NCI-H345 (cell line): ENCODE results near the gene GALNT7.
"Not testable (repeated sequence)": the region's sequence is repeated elsewhere in the genome, so short reads cannot be mapped to it uniquely, and the experiment has no call there.

Source experiments
- DNase-seq: peaks from one replicate; lab custom pipeline; 2025; lab: John Stamatoyannopoulos, UW

Gene GALNT7

DNA sequence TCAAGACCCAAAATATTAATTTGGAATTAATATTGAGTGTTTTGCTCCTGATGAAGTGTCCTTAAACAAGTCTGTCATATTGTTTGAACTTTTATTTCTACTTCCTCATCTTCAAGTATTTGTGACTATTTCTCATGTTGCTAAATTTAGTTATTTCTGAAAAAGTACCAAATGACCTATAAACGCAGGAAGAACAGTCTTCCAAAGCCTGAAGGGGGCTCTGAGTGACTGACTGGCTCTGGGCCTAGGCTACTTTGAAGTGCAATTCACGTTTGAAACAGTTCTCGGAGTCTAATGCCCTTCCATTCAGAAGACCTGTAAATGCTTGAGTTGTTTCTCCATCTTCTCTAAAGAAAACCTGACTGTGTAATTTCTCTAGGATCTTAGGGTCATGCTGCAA lies 26.5 kb downstream of the GALNT7 start:
- no peak for DNase-seq

- DNase-seq: no peak
Measured at GRCh38 chr4:173199553-173199952, 30.9 kb downstream of the GALNT7 start.

DNA sequence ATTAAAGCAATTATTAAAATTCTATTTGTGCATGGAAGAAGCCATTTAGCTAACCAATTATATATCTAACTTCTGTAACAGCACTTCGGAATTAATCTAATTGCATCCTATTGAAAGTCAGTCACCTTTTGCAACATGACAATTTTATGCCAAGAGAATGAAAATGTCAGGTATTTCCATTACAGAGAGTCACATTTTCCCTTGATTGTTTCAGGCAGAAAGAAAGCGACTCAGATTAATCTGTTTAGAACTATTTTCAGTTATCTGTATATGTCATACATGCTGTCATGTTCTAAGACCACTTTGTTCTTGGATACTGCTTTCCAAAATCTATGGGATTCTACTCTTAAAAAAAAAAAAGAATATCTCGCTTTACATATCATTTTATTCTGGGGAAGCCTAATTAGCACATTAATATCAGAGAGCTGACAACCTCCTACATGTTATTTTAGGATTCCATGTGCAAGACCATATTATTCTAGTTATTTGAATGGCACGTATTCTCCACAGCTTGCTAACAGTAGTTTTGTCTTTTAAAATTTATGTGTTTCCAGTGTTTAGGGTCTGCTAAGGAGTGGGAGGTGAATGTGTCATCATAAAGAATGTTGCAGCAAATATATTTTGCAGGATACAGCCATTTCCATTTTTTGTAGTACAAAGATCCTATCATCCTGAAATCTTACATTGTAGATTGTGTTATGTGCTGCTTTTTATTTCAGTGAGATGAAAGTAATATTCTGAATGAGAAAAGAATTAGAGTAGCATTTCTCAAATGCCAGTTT lies 31.7 kb downstream of the GALNT7 start:
- no peak for DNase-seq

DNA sequence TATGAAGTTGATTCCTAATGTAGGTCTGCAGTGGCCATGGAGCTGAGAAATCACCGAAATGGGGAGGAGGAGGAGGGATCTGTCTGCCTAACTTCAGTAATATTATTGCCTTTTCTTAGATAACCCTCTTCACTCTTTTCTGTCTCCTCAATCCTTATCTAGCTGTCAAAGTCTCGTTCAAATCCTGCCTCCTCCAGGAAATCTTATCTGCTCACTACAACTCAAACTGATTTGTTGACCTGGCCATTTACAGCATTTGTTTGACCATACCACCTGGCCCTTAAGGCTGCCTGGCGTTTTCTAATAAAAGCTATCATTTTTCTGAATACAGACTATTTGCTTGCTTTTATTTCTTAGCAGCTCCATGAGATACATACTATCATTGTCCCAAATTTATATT lies 33.8 kb downstream of the GALNT7 start:
- no peak for DNase-seq

DNA sequence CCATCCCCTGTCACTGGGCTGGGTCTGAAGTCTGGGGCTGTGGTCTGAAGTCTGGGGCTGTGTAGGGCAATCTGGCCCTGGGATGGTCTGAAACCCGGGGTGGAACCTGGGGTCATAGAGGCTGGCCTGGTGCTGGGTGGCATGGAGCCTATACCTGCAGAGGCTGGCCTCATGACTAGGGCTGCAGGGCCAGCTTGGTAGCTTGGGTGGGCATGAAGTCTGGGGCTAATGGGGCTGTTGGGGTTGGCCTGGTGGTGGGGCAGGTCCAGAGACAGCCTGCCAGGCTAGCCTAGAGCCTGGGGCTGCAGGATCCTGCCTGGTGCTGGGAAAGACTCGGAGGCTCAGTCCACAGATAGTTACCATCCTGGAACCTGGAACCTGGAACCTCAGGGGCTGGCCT lies 37.0 kb downstream of the GALNT7 start:
- DNase-seq: no peak

- DNase-seq: no peak
Measured at GRCh38 chr4:173208420-173208819, 39.8 kb downstream of the GALNT7 start.

DNA sequence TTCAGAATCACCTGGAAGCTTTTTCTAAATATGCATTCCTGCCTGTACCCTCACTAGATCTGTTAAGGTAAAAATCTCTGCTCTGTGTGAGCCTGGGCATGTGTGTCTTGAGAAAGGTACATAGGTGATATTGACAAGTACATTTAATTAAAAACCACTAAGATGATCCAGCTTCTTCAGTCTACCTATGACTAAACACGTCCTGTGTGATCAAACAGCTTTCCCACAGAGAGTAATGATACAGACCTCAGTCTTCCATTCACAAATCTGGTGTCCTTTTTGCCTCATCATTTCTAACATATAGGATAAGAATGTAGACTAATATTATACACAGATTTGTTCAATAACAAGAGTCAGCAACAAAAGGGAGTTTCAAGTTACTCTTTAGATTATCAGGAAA lies 42.6 kb downstream of the GALNT7 start:
- DNase-seq: no peak

DNA sequence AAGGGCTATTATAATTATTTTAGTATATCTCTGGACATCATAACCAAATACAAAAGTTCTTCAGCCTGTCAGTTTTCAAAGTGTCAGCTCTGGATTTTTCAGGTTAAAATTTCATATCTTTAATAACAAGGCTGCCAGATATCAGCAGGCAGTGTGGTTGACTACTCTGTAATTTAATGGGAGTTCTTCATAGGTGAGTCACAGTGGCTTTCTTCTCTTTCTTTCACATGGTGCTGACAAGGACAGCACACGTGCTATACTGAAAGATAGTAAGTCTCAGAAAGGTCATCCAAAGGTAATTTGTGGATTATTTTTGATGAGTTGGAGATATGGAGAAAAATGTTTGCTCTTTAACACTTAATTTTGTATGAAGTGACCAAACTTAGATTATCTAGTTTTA lies 43.2 kb downstream of the GALNT7 start:
- DNase-seq: no peak

DNA sequence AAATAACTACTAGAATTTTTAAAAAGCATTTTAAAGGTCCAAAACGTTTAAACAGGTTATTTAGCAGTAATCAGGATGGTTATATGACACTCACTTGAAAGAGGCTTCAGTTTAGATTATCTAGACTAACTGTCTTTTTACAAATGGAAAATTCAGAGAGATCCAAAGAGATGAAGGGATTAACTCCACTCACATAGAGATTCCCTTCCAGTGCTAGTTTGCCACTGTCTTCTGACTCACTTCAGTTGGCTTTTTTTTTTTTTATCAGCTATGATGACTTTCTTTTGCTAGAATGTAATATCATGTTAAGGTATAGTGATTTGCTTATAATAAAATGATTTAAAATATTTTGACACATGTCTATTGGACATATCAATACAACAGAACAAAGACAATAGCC lies 43.8 kb downstream of the GALNT7 start:
- no peak for DNase-seq

GRCh38 chr4:173213296-173213695 lies 44.7 kb downstream of the GALNT7 start:
- no peak for DNase-seq

- DNase-seq: no peak
Measured at GRCh38 chr4:173214231-173214630, 45.6 kb downstream of the GALNT7 start.

- no peak for DNase-seq
Measured at GRCh38 chr4:173214661-173215060, 46.0 kb downstream of the GALNT7 start.

DNA sequence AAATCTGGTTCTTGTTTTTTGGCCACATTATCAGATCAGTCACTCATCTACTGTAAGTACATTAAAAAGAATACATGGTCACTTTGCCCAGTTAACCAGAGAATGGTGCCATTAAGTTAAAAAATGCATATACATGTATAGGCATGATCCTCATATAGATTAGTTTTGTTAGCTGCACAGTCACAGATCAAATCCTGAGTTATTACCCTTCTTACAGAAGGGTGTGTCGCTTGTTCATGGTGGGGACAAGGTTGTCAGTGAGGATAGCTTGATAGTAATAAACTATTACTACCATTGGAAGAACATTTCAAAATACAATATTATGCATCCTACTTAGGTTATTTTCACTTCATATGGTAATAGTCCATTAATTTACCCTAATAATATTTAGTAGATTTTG lies 48.5 kb downstream of the GALNT7 start:
- no peak for DNase-seq

- DNase-seq: no peak
Measured at GRCh38 chr4:173217727-173218126, 49.1 kb downstream of the GALNT7 start.

DNA sequence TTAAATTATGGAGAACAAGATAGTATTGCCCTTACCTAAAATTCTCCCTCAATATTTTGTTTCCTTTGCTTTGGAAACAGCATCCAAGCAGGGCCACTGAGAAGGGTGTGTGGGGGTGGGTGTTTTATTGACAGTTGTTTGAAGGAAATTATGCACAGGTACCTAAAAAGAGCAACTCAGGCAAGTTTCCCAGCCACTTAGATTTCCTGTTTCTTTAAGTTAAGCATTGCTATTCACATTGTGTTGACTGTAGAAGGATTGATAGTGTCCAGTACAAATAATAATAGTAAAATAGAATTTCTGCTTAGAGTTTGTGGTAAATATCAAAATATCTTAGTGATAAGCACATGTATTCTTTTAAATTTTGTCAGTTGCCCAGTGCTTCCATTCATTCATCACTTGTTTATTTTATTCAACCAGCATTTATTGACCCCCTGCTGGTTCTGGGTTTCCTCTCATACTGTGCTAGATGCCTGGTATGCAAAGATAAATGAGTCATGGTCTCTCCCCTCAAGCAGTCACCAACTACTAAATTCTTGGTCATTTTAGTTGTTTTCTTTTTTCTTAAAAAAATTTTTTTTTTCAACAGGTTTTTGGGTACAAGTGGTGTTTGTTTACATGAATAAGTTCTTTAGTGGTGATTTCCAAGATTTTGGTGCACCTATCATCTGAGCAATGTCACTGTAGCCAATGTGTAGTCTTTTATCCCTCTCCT lies 50.0 kb downstream of the GALNT7 start:
- DNase-seq: no peak

- DNase-seq: not testable (repeated sequence)
Measured at GRCh38 chr4:173219126-173219437, 50.5 kb downstream of the GALNT7 start.

GRCh38 chr4:173223743-173224142 lies 55.1 kb downstream of the GALNT7 start:
- no peak for DNase-seq

DNA sequence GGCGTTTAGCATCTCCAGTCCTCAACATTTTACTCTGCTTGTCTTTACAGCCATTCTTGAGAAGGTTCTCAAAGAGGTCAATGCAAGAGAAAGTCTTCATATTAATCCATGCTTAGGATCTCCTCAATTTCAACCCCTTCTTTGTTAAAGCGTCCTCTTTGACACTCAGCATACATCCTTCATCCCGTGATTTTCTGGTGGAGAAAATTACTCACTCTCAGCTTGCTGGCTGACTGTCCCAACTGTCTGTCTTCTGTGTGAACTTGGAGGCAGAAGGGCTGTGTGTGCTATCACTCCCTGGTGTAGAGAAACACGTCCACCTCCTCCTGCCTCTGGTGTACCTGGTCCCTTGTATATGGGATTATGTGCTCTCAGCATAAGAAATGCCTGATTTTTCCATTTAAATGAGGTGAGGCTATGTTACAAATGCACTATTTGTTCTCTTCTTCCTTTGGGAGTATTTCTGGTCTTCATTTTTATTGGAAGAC lies 57.8 kb downstream of the GALNT7 start:
- no peak for DNase-seq

DNA sequence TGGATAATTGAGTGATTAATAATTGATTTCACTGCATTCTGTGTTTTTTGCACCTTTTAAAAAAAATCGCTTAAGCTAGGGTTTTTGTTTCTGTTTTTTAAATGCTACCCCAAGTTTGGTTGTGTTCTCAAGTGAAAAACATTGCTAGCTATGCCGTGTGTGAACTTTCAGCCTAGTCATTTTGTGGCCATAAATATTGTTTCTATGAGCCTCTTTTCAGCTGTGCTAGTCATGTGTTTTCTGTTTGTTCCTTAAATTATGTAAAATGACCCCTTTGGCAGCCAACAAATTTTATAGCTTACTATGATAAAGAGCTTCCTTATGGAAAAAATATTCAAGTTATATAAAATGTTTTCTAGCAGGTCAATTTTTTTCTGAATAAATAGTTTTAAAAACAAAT lies 59.1 kb downstream of the GALNT7 start:
- DNase-seq: no peak

DNA sequence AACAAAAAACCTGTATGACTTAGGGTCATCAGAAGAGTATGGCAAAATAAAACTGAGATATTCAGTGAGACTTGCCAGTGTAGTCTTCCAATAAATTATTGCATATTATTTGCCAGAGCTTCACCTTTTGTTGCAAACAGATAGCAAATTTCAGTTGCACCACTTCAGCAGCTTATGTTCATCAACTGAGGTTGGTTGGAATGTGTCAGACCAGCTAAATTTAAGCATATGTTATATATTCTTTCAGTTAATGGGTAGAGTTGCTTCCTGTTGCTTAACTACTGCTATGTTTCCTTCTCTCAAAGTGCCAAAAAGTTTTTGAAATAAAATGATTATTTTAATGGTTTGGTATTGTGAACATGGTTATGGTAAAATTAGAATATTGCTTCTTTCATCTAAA lies 61.5 kb downstream of the GALNT7 start:
- no peak for DNase-seq

DNA sequence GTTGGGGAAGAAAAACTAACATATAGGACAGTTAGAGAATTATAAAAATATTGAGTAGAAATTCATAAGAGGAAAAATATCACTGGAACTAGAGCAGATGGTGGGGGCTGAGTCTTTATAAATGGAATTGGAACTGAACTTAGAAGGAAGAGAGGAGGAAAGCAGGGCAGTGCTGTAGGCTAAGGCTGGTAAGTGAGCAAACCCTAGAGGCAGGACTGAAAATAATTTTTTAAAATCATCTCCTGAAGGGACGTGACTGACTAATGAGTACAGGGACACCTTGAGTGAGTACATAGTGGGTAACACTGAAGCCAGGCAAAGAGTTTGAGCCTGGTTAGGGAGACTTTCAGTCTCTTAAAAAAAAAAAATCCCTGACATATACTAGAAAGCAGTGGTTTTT lies 63.3 kb downstream of the GALNT7 start:
- no peak for DNase-seq

- no peak for DNase-seq
Measured at GRCh38 chr4:173233857-173234256, 65.2 kb downstream of the GALNT7 start.

GRCh38 chr4:173235050-173235449 lies 66.4 kb downstream of the GALNT7 start:
- no peak for DNase-seq

DNA sequence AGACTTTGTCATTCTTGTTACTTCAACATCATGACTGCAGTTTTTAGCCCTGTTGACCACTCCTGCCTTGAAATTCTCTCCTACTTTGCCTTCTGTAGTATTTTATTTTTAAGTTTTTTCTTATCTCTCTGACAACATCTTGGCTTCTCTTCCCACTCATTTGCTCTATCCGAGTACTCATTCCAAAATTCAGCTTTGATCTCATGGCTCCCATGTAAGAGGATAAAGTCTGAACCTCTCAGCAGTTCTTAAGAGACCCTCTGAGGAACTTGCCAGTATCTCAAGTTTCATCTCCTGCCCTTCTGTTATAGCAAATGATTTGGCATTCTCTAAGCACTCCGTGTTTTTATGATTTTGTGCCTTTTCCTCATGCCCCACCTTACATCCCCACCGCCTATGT lies 67.7 kb downstream of the GALNT7 start:
- DNase-seq: no peak
